GM18873 (cell line): ENCODE results near the gene OCIAD2.
"Not testable (repeated sequence)": the region's sequence is repeated elsewhere in the genome, so short reads cannot be mapped to it uniquely, and the experiment has no call there.

Experiments
- ATAC-seq: cut with Tn5 transposase; IDR thresholded peaks from one replicate; pipeline ENCODE4 v1.9.1; 2021; ENCODE audit warnings: mild to moderate bottlenecking, moderate library complexity, moderate number of reproducible peaks; ENCODE audit not compliant: unreplicated experiment, low FRiP score

Gene OCIAD2

DNA sequence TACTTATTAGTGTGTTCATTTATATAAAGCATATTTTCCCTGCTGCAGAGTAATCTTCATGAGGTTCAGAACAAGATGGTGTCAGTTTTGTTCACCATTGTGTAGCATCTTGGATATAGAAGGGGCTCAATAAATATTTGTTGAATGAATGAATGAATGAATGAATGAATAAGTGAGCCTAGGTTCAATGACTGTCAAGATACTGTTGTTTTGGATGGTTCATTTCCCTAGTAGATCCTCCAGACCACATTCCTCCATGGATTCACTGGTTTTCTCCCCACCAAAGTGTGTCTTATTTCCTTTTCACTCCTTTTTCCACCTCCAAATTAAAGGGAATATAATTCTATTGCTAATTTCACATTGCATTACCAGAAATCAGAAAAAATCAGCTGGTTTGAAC is 2.1 kb upstream of the OCIAD2 start:
- ATAC-seq, result no peak

GRCh38 chr4:48907706-48908477 is 1.3 kb upstream of the OCIAD2 start:
- ATAC-seq, result no peak

- no peak for ATAC-seq
Measured at GRCh38 chr4:48905363-48906015, 1.1 kb downstream of the OCIAD2 start.

DNA sequence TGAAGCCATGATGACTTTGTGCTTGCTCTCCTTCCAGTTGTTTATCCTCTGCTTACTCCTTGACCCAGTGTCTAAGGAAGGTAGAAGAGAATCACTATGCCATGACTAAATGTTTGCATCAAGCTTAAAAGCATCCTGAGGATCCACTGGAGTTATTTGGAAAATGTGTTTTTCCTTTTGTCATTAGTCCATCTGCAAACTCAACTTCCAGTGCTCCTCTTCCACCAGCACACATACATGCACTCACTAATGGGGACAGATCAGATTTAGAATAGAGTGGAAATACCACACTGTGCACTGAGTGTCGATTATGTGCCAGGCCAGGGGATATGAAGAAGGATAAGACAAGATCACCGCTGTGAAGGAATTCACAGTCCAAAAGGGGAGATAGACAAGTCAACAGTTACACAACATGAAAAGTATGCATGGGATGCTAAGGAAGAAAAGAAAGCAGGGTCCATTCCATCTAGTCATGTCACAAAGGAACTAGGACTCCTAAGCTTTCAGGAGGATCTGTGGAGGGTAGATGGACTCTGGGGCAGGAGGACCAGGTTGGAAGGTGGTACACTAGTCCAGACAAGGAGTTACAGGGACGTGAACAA is 1.9 kb downstream of the OCIAD2 start:
- no peak for ATAC-seq

GRCh38 chr4:48904101-48904500 is 2.5 kb downstream of the OCIAD2 start:
- no peak for ATAC-seq

GRCh38 chr4:48902266-48902665 is 4.3 kb downstream of the OCIAD2 start:
- ATAC-seq, result no peak

GRCh38 chr4:48901196-48901595 is 5.4 kb downstream of the OCIAD2 start:
- ATAC-seq, result no peak

DNA sequence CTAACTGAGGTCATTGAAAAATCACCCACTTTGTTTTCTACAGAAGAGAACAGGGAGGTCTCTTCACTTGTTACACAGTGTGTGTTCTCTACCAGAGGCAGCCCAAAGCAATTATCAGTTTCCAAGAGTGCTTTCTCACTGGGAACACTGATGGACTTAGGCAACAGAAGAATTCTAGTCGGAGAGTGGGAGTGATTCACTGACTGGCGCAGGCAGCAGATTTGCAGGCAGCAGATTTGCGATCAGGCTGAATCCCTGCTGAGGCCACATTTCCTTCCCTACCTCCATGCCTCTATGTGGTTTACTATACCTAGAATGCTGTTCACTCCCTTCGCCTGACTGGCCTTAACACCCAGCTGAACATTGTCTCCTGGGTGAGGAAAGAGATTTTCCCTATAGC is 6.6 kb downstream of the OCIAD2 start:
- no peak for ATAC-seq

DNA sequence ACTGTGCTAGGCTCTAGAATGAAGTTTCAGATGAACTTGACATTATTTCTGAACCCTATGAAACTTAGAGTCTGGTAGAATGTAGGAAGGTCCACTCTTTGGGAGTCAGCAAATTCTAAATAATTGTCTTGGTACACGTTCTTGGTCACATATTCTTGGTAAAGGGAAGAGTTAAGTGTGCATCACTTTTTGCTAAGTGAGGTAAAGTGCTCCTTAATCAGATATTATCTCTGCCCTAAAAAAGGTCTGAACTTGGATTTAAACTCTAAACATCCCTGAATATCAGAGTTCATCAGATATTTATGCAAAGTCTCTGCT is 7.2 kb downstream of the OCIAD2 start:
- ATAC-seq, result no peak

DNA sequence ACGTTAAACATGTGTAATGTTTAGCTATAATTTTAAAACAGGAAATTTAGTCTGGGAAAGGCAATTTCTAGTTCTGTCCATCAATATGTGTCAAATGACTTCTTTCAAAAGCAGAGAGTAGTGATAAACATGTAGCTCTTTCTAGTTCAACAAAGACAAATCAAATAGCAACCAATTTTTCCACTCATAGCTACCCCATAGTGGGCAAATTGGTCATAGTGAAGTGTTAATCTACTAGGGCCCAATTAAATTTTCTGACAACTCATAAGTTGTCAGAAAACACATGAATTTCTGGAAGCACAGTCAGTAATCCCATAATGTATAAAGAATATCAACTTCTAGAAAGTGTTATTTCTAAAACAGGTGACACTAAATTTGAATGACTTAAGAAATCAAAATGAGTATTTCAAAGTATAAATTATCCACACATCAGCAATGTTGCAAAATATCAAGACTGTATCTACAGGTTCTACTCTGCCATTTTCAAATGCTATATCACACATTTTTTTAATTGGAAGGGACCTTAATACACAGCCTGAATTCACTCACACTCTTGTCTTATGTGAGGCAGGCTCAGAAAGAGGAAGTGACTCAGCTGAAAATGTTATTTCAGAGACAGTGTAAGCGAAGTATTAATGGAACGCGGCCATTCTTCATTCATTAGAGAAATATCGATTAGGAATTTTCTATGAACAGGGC is 7.7 kb downstream of the OCIAD2 start:
- no peak for ATAC-seq

DNA sequence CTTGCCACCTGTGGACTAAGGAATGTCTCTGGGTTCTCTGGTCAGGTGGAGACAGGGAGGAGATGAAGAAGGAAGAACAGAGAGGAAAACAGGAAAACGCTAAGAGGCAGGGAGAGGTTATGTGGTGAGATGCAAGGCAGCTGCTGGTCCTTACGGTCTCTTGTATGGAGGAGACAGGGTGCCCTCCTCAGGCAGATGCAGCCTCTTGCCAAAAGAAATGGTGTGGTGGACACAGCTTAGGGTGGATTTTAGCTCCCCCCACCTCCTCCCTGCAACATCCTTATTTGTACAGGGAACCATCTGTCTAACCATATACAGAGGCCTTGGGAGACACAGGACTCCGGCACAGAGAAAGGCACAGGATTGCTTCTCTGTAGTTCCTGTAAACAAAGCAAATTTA is 9.7 kb downstream of the OCIAD2 start:
- ATAC-seq, result no peak

- ATAC-seq, result no peak
Measured at GRCh38 chr4:48891028-48891619, 15.4 kb downstream of the OCIAD2 start.

DNA sequence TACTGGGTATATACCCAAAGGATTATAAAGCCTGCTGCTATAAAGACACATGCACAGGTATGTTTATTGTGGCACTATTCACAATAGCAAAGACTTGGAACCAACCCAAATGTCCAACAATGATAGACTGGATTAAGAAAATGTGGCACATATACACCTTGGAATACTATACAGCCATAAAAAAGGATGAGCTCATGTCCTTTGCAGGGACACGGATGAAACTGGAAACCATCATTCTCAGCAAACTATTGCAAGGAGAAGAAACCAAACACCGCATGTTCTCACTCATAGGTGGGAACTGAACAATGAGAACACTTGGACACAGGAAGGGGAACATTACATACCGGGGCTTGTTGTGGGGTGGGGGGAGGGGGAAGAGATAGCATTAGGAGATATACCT is 16.8 kb downstream of the OCIAD2 start:
- not testable (repeated sequence) for ATAC-seq

DNA sequence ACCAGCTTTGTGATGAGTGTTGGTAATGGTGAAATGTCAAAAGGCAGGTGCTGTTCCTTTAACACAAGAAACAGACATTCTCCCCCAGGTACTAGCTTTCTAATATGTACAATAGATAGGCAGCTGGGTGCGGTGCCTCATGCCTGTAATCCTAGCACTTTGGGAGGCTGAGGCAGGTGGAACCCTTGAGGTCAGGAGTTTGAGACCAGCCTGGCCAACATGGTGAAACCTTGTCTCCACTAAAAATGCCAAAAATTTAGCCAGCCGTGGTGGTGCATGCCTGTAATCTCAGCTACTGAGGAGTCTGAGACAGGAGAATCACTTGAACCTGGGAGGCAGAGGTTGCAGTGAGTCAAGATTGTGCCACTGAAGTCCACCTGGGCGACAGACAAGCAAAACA is 24.9 kb downstream of the OCIAD2 start:
- ATAC-seq, result not testable (repeated sequence)

DNA sequence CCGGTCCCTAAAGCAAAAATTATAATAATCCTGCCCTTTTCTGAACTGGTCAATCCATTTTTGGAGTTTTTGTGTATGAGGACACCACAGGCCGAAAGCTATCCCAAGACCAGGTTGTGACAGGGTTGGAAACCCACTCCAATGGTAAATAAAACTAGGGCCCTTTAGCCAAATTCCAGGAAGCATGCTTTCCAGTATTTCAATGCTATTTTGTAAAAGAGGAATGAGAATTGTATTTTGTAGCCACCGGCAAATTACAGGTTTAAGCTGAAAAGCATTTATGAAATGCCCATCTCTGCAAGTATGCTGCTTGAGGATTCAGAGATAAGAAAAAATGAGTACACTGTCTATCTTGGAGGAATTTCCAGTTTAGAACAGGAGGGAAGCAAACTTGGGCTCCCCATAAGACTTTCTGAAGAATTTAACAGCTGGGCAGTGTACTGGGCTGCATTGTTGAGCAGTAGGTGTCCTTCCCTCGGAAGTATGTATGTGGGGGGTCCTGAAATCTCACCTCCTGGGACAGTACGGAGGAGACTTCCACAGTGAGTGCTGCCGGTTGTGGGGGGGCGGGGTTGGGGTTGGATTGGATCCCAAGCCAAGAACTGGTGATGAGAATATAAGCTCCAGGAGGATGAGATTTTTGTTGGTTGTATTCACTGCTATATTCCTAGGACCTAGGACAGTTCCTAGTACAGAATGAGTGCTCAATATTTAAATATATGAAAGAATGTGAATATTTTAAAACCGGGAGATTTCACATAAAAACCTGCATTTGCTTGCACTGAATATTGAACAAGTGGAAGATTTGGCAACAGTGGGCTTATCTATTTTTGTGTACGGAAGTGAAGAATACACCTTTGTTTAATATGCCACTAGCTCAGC is 26.8 kb downstream of the OCIAD2 start:
- no peak for ATAC-seq

- no peak for ATAC-seq
Measured at GRCh38 chr4:48877827-48878535, 28.6 kb downstream of the OCIAD2 start.

GRCh38 chr4:48864696-48865095 is 41.9 kb downstream of the OCIAD2 start:
- not testable (repeated sequence) for ATAC-seq

GRCh38 chr4:48863728-48864127 is 42.8 kb downstream of the OCIAD2 start:
- ATAC-seq, result no peak

GRCh38 chr4:48862661-48863060 is 43.9 kb downstream of the OCIAD2 start:
- no peak for ATAC-seq
